GM21515 (cell line): ENCODE measurements around the gene NSD1.

Experiments
- ATAC-seq: cut with Tn5 transposase; IDR thresholded peaks from one replicate; pipeline ENCODE4 v1.9.1; 2021; ENCODE audit not compliant: unreplicated experiment

NSD1 gene

DNA sequence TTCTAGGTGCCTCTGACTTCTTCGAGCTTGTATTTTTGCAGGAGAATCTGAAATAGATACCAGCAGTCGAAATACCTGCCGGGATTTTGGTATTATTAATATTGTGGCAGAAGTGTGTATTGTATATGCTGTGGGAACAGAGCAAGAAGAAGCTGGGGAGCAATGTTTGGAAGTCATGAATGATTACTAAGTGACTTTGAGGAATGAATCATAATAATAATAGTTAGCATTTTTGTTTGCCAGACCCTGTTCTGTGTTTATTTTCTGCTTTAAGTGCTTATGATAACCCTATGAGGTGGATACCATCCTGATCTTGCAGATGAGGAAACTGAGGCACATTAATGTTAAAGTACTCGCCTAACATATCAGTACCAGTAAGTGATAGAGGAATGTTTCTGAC, 137.5 kb downstream of the NSD1 start:
- ATAC-seq = no peak

DNA sequence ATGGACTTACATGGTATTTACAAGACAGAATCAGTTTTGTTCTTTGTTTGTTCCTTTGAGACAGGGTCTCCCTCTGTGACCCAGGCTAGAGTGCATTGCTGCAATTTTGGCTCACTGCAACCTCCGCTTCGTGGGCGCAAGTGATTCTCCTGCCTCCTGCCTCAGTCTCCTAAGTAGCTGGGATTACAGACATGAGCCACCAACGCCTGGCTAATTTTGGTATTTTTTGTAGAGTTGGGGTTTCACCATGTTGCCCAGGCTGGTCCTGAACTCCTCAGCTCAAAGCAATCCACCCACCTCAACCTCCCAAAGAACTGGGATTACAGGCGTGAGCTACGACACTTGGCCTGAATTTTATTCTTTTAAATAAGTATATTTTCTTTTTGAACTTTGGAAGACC, 142.3 kb downstream of the NSD1 start:
- ATAC-seq = no peak

DNA sequence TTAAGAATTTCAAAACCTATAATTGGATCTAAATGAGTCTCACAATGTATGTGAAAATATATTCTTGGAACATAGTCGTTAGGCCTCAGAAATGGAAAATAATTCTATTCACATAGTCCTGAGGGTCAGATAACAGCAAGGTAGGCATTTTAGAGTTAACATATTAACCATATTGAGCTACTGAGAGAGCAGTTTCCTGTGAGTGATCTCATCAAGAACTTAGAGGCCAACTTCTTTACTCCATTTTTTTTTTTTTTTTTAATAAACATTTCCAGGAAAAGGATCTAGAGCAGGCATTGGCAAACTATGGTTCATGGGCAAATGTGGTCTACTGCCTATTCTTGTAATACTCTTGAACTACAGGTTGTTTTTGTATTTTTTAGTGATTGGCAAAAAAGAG, 143.3 kb downstream of the NSD1 start:
- ATAC-seq = no peak

DNA sequence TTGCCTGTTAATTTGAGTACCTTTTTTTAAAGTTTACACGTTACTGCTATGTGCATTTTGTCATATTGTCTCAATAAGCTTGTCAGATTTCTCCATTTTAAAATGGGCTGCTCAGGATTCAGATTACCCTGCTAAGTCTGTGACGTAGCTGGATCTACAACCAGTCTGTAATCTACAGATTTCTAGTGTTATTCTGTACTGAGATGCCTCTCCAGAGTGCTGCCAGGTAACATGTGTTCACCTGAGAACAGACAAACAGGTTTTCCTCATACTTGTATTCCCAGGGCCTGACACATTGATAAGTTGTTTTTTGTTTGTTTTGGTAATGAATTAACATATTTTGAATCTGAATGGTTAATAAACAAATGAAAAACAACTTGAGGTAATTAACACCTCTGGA, 154.6 kb downstream of the NSD1 start:
- ATAC-seq = no peak

DNA sequence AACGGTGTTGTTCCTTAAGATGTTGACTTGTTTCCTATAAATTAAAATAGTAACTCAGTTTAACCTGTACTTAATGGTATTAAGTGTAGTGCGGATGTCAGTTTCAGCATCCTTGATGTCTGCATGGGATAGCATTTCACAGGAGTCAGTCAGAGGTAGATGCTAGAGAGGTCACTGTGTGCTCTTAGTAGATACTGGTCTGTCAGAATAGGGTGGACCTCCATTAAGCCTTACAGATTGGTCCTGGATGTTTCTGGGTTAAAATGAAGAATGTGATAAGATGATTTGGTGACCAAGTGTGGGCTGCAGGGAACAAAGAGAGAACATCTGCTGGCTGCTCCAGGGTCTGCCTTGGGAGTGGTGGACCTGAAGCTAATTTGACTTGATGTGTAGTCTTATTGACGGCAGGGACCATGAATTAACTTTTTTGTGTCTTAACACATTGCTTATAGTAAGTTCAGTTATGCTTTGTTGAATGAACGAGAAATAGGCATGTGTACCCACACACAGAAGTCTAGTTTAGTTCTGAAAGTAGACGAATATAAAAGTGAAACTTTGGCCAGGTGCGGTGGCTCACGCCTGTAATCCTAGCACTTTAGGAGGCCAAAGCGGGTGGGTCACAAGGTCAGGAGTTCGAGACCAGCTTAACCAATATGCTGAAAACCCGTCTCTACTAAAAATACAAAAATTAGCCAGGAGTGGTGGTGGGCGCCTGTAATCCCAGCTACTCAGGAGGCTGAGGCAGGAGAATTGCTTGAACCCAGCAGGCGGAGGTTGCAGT, 157.4 kb downstream of the NSD1 start:
- no peak for ATAC-seq

DNA sequence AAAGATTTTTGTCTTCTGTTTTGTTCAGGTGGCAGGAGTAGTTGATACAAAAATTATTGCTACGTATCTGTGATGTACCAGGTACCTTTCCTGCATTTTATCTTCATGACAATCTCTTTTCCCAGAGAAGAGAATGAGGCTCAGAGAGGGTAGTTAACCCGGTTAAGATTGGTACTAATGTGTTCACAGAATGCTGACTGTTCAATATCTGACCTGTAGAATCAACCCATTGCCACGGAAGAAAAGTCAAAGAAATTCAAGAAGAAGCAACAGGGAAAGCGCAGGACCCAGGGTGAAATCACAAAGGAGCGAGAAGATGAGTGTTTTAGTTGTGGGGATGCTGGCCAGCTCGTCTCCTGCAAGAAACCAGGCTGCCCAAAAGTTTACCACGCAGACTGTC, 158.2 kb downstream of the NSD1 start:
- ATAC-seq = no peak

DNA sequence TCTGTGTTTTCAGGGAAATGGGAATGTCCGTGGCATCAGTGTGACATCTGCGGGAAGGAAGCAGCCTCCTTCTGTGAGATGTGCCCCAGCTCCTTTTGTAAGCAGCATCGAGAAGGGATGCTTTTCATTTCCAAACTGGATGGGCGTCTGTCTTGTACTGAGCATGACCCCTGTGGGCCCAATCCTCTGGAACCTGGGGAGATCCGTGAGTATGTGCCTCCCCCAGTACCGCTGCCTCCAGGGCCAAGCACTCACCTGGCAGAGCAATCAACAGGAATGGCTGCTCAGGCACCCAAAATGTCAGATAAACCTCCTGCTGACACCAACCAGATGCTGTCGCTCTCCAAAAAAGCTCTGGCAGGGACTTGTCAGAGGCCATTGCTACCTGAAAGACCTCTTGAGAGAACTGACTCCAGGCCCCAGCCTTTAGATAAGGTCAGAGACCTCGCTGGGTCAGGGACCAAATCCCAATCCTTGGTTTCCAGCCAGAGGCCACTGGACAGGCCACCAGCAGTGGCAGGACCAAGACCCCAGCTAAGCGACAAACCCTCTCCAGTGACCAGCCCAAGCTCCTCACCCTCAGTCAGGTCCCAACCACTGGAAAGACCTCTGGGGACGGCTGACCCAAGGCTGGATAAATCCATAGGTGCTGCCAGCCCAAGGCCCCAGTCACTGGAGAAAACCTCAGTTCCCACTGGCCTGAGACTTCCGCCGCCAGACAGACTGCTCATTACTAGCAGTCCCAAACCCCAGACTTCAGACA, 160.4 kb downstream of the NSD1 start:
- ATAC-seq = no peak

DNA sequence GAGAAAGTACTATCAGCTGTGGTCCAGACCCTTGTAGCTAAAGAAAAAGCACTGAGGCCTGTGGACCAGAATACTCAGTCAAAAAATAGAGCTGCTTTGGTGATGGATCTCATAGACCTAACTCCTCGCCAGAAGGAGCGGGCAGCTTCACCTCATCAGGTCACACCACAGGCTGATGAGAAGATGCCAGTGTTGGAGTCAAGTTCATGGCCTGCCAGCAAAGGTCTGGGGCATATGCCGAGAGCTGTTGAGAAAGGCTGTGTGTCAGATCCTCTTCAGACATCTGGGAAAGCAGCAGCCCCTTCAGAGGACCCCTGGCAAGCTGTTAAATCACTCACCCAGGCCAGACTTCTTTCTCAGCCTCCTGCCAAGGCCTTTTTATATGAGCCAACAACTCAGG, 161.1 kb downstream of the NSD1 start:
- no peak for ATAC-seq

DNA sequence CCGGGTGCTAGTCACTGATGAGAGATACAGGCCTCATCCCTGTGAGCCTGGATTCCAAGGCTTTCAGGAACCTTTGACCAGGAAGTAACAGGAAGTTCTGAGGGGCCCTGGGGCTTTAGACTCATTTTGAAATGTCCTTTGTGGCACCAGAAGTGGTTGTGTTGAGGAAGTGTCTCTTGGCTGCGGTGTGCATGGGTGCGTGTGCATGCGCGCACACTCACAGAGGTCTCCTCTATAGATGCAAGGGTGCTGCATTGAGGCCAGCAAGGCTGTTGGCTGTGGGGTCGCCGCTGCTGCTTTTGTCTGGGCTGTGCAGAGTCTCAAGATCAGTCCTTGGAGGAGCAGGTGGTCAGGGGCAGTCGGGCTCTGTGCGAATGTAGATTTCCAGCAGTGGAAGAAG, 162.4 kb downstream of the NSD1 start:
- ATAC-seq = no peak

DNA sequence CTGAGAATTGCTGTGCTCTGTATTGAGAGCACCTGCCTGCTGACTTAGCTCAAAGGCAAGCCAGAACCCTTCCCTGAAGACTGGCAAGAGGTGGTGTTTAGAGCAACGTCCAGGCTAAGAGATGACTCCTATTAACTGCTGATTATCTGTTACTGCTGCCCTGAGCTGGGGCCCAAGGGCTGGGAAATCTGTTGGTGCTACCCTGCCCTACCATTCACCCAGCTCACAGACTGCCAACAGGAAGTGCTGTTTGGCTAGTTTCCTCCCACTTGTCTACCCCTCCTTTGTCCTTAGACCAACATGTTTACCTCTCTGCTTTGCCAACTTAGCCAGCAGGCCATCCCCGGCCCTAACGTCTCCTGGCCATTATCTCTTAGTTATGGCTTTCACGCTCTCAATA, 163.0 kb downstream of the NSD1 start:
- ATAC-seq = no peak

DNA sequence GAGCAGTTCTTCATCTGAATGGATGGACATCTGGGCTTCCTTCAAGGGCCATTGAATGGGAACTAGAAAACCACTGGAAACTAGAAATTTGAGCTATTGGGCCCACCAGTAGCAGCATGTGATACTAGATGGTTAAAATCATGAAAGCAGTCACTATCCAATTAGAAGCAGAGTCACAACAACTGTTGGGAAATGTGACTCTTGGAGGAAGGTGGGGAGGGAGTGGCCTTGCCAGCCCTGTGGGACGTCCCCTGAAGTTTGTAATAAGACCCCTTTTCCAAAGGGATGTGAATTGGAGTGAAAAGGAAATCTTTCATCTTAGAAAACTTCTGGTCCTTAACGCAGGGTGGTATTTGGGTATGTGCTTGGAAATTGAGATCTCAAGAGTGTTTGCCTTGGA, 164.3 kb downstream of the NSD1 start:
- ATAC-seq = no peak

DNA sequence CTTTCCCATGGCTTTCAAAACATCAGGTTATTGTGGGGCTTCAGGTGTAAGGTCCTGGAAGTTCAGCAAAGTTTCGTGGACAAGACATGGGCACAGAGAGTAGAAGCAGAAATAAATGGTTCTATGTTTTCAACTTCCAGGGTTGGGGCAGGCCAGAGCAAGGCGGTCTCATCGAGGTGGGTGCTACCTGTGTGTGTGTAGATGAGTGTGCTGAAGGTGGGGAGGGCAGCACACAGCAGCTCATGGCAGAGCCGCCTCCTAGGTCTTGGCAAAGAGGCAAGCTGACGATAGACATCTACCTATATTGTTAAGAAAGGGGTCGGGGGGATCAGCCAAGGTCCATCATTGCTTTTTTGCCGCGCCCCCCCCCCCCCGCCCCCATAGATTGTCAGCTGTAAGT, 166.1 kb downstream of the NSD1 start:
- ATAC-seq = no peak

DNA sequence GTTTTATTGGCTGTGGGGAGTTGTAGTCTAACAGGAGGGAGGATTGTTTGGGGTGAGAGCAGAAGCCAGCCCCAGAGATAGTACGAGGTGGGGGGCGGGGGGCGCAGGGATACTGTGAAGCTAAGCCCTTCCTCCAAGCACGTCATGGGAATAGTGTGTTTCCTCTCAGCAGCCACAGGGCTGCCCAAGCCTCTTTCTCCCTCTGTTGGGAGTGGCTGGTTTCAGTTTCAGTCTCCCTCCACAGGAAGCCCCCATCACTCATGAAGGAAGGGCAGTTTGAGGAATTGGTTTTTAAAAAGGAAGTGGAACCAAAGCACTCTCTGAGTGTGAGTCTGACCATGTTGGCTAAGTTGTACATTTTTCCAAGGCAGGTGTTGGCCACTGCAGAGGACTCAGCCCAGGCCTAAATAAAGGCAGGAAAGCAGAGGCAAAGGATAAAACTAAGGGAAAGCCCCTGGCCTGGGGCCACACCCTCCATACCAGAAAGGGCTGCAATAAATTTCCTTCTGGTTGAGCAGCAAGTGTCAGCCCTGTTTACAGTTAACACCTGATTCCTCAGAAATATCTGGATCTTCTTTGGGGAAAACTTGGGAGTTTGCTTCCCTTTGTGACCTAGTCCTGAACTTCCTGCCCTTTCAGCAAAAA, 166.8 kb downstream of the NSD1 start:
- ATAC-seq = peak; percentile 29

DNA sequence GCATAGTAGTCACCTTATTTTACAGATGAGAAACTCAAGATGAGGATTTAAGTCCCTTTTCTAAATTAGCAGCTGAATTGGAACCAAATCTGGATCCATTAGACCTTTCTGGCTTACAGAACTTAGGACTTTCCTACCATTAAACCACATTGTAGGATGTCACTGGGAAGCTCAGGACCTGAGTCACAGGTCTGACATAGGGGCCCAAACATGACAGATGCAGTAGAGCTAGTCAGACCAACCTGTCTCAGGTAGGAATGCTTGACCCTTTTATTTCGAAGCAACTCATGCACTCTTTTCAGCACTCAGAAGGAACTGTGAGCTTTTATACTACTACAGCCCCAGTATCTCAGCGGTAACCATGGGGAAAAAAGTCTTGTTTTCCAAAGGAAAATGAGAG, 167.4 kb downstream of the NSD1 start:
- no peak for ATAC-seq

DNA sequence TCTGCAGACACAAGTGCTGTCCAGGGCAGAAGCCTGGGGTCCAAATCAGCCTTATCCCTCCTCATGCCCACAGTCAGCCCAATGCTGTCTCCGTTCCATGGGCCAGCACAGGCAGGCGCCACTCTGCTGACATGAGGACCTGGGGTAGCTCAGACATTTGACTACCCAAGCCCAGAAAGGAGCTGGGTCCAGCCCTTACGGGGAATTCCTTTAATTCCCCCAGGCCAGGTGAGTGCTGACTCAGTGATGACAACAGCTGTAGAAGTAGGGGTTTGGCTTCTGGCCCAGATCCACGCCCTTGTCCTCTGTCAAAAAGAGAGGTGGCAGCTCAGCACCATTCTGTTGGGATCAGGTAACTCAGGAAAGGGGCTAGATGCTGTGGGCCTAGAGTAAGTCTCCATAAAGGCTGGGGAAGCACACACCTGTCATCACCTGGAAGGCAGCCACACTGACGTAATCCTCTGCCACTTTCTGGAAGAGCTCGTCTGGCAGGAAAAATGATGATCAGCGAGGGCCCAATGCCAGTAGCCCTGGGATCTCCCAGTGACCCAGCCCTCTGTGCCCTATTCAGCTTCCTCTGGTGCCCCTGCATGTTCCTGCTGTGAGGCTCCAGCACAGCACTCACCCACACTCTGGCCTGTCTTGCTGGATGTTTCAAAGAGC, 168.1 kb downstream of the NSD1 start:
- ATAC-seq = no peak

DNA sequence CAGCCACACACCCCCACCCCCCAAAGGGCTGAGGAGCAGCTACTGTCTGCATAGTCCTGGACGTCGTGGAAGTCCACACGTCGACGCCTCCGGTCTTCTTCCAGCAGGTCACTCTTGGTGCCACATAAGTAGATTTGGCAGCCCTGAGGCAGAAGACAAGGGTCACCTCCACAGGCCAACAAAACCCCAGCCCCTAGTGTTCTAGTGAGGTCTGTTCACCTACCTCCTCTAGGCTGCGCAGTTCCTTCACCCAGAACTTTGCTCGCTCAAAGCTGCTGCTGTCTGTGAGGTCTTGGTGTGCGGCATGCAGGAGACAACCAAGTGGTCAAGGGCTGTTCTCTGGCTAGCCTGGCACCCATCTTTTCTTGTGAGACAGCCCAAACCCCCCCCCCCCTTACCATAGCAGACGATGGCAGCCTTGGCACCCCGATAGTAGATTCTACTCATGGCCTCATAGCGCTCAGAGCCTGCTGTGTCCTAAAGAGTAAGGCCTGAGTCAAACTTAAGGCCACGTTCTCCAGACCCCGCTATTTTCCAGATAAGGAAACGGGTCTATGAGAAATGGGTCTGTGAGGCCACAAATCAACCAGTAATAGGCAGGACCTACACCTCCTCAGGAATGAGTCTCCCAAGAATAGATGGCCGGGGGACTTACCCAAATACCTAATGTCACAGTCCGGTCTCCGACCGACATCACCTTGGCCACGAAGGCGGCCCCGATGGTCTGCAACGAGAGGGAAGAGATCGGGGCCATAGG, 169.0 kb downstream of the NSD1 start:
- ATAC-seq = no peak

DNA sequence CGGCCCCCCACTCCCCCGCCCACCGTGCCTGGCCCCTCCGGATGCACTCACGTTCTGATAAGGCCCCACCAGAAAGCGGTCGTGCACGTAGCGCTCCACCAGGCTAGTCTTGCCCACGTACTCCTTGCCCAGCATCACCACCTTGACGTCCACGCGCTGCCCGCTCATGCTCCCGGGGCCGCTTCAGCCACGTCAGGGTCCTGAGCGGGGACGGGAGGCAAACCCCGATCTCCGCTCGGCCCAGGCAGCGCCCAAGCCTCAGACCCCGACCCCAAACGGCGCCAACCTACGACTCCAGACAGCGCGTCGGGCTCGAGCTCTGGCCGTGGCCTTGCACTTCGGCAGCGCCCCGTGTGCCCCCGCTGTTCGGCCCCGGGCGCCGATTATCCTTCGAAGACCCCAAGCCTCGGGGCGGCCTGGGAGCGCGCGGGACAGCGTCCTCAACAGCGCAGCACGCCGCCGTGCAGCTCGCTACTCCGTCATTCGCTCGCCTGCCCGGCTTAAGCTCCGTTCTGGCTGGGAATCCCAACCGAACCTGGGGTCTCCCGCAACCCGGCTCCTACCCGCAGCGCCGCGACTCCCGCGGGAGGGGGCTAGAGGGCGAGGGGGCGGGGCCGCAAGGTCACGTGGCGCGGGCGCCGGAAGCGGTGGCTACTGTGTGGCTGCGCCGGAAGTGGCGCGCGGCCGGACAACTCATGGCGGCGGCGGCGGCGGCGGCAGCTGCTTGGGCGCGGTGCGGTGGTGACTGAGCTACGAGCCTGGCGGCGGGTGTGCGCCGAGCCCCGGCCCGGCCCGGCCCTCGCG, 169.8 kb downstream of the NSD1 start, which contains the start of the genes PRELID1 and RAB24:
PRELID1 (plus strand) TSS at position 679 of the 804 bp plus-strand sequence. CDS start 187 bp downstream, outside the sequence.
RAB24 (minus strand) TSS at position 599 of the 804 bp plus-strand sequence; CDS start at position 168, 431 bp downstream.
- peak; percentile 57 for ATAC-seq

DNA sequence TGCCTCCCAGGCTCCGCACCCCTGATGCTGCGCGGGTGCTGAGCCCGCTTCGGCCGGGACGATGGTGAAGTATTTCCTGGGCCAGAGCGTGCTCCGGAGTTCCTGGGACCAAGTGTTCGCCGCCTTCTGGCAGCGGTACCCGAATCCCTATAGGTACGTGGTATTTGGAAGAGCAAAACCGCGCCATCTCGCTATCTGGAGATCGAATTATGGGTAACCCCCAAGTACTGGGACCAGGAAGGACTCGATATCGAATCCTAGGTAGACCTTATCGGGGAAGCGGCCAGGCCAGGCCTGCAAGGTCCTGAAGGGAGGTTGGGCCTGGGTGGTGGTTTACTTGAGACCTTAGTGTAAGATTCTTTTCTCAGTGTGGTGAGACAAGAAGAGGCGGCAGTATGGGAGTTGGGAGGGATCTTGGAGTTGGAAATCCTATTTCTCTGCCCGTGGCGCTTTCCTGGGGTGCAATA, 170.4 kb downstream of the NSD1 start:
- no peak for ATAC-seq

DNA sequence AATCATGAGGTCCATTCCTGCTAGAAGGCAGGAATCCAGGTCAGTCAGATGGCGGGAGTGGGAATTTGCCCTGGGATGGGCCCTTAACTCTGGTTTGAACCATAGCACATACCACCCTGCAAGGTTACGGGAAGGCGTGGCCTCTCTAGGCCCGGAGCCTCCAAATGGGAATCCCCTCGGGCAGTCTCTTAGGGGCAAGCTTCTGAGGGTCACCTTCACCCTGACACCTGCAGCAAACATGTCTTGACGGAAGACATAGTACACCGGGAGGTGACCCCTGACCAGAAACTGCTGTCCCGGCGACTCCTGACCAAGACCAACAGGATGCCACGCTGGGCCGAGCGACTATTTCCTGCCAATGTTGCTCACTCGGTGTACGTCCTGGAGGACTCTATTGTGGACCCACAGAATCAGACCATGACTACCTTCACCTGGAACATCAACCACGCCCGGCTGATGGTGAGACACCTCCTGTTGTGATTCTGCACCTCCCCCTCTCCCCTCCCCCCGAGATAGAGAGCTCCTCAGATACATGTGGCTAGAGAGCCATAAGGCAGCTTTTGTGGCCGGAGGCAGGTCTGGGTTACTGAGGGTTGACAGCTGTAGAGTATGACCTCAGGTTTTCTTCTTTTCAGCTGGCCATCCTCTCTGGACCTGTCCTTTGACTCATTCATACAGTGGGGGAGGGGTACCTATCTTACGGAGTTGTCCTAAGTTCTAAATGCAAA, 171.0 kb downstream of the NSD1 start:
- ATAC-seq = no peak
